Measurements from ENCODE around the gene PNMA1.

PNMA1 gene

GRCh38 chr14:73661872-73662271 is 52.3 kb downstream of the PNMA1 start:
- no peak for DNase-seq

Measured in DMS79 (cell line).